A673 (cell line): ENCODE data around the gene BICC1.

Experiments
- EZH2 ChIP-seq: fragments of 200-600 bp; sonication (generic); IDR thresholded peaks from 2 replicates; pipeline ENCODE4 v1.6.1; 2017; ENCODE audit warnings: borderline replicate concordance, low read depth, mild to moderate bottlenecking, mixed read lengths, antibody characterized with exemption, low read length; ENCODE audit not compliant: poor library complexity, severe bottlenecking
- TF ChIP-seq, protein P1 (sequence below): fragments of 300-800, 200-600 bp; sonication (generic); conservative IDR thresholded peaks from 2 replicates; pipeline ENCODE4 v1.5.1; 2017; ENCODE audit warnings: low read depth, mild to moderate bottlenecking, antibody characterized with exemption, low read length, moderate library complexity, mixed read lengths

DNA sequence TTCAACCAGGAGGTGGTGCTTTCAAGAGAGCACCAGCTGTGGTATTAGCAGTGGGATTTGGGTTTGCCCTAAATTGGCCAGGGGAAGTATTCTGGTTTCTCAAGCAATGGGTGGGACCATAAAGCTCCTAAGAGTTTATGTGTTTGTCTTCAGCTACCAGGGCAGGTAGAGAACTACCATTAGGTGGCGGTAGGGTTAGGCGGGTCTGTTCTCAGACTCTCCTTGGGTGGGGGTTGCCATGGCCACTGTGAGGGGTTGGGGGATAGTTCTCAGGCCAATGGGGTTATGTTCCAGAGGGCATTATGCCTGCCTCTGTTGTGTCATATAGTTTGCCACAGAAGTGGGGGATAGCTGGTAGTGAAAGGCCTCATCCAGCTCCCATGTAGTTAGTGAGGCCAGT is 47.7 kb upstream of the BICC1 start:
- TF ChIP-seq, protein P1, sequence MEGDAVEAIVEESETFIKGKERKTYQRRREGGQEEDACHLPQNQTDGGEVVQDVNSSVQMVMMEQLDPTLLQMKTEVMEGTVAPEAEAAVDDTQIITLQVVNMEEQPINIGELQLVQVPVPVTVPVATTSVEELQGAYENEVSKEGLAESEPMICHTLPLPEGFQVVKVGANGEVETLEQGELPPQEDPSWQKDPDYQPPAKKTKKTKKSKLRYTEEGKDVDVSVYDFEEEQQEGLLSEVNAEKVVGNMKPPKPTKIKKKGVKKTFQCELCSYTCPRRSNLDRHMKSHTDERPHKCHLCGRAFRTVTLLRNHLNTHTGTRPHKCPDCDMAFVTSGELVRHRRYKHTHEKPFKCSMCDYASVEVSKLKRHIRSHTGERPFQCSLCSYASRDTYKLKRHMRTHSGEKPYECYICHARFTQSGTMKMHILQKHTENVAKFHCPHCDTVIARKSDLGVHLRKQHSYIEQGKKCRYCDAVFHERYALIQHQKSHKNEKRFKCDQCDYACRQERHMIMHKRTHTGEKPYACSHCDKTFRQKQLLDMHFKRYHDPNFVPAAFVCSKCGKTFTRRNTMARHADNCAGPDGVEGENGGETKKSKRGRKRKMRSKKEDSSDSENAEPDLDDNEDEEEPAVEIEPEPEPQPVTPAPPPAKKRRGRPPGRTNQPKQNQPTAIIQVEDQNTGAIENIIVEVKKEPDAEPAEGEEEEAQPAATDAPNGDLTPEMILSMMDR = no peak
- no peak for TF ChIP-seq EZH2
